GM12864 (cell line): ENCODE measurements around the gene EBLN2.

ENCODE experiments used
- DNase-seq: peaks from one replicate; pipeline ENCODE4 v3.0.0-alpha.2; 2011; ENCODE audit warnings: low read depth
- H3K4me3 ChIP-seq: 2 replicates; pipeline ENCODE4 v1.5.1; 2011; ENCODE audit warnings: mild to moderate bottlenecking, low read depth, low read length, control low read depth
- TF ChIP-seq, protein P1 (sequence below): IDR thresholded peaks from 2 replicates; pipeline ENCODE4 v1.5.1; 2011; ENCODE audit warnings: low read depth, mild to moderate bottlenecking, moderate library complexity, low read length, control low read depth, inconsistent platforms; ENCODE audit errors: missing control alignments

The EBLN2 gene

DNA sequence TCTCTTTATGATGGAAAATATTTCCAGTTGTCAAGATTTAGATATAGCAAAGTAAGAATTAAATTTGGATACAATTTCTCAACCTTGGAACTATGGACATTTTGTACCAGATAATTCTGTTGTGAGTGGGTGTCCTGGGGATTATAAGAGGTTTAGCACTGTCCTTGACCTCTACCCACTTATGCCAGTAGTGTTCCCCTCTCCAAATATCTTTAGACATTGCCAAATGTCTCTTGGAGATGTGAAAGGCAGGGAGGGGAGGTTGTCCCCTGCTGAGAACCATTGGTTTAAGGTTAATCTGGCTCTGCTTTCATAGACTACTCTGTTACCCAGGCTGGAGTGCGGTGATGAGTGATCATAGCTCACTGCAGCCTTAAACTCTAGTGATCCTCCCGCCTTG lies at the start of gene EBLN2:
TSS of gene EBLN2 (plus strand) at position 244 of the 400 bp plus-strand sequence. CDS start 423 bp downstream, outside the sequence.
- DNase-seq, result no peak
- TF ChIP-seq, protein P1, sequence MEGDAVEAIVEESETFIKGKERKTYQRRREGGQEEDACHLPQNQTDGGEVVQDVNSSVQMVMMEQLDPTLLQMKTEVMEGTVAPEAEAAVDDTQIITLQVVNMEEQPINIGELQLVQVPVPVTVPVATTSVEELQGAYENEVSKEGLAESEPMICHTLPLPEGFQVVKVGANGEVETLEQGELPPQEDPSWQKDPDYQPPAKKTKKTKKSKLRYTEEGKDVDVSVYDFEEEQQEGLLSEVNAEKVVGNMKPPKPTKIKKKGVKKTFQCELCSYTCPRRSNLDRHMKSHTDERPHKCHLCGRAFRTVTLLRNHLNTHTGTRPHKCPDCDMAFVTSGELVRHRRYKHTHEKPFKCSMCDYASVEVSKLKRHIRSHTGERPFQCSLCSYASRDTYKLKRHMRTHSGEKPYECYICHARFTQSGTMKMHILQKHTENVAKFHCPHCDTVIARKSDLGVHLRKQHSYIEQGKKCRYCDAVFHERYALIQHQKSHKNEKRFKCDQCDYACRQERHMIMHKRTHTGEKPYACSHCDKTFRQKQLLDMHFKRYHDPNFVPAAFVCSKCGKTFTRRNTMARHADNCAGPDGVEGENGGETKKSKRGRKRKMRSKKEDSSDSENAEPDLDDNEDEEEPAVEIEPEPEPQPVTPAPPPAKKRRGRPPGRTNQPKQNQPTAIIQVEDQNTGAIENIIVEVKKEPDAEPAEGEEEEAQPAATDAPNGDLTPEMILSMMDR, result no peak
- H3K4me3 ChIP-seq, result no peak within 1 kb of the TSS

DNA sequence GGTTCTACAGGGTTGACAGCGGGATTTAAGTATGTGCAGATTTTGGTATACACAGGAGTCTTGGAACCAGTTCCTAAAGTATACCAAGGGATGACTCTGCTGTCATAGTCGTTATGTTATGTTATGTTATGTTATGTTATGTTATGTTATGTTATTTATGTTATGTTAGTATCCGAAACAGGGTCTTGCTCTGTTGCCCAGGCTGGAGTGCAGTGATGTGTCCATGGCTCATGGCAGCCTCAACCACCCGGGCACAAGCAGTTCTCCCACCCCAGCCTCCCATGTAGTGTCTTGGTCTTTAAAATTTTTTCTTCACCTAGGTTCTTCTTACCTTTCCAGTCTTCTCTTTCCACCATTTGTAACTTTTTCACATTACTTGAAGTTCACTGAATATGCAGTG lies 43.2 kb upstream of the EBLN2 start:
- DNase-seq, result no peak
- H3K4me3 ChIP-seq, result no peak overlapping the region
- TF ChIP-seq, protein P1, result no peak

DNA sequence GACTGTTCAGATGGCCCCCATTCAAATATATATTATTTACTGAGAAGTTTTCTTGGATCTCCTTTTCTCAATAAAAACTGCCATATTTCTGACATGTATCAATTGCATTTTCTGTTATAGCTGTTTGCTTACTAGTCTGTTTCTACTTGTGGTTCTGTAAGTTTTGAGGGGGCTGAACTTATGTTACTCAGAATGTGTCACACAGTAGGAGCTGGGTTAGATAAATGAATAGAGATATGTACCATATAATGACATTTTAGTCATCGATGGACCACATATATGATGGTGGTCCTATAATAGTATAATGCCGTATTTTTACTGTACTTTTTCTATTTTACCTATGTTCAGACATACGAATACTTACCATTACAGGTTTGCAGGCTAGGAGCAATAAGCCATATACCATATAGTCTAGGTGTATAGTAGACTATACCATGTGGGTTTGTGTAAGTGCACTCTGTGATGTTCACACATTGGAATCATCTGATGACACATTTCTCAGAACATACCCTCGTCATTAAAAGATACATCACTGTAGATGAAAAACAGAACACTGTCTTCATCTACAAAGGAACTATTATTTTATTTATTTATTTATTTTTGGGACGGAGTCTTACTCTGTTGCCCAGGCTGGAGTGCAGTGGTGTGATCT lies 42.5 kb upstream of the EBLN2 start:
- H3K4me3 ChIP-seq, result no peak overlapping the region
- DNase-seq, result no peak
- TF ChIP-seq, protein P1, result no peak

DNA sequence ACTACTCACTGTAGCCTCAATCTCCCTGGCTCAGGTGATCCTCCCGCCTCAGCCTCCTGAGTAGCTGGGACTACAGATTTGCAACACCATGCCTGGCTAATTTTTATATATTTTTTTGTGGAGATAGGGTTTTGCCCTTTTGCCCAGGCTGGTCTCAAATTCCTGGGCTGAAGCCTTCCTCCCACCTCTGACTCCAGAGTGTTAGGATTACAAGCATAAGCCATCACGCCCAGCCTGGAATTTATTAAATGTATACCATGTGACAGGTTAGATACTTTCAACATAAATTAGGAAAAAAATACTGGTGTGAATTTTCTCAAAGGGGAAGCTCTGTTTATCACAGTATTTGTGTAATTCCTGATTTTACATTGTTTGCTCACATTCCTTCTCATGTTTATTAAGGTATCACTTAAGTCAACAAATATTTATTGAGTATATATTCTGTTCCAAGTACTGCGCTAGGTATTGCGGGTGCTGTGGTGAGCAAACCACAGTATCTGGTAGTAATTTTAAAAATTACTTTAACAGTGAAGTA lies 40.1 kb upstream of the EBLN2 start:
- TF ChIP-seq, protein P1, result no peak
- H3K4me3 ChIP-seq, result no peak overlapping the region
- DNase-seq, result no peak

DNA sequence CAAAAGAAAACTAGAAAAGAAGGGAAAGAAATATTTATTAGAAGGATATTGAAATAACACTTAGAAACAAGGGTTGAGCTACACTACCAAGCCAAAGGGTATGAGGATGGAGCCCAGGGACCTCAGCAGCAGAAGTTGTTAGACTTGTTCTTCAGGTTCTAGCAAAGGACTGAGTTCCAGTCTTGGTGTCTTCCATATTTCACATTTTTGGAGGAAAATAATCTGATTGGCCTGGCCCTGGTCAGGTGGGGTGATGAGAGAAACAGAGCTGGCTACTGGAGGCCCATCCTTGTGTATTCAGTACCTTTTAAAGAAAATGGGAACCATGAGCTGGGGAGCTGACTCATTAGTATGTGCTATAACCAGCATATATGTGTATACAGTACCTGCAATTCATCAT lies 36.6 kb upstream of the EBLN2 start:
- no peak for DNase-seq
- TF ChIP-seq, protein P1, result no peak
- H3K4me3 ChIP-seq, result no peak overlapping the region

DNA sequence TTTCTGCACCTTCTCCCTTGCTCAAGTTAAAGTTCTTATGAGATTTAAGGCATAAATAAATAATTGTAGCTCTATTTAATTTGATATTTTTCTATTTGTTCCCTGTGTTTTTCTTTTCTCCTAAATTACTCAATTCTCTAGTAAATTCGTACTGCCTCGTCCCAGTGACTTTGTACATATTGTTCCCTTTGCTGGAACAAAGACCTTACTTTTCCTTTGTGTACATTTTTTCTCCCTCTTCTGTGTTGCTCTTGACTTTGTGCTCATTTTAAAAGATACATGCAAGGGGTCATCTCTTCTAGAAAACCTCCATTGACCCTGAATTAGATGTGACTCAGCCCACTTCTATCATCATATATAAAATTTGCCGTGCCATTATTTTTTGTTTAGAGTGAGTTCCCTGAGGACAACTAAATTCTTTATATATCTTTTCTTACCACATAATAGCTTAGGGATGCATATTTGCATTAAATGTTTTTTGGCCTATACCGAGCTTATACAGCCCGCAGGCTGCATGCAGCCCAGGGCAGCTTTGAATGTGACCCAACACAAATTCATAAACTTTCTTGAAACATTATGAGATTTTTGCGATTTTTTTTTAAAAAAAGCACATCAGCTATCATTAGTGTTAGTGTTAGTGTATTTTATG lies 35.2 kb upstream of the EBLN2 start:
- no peak overlapping the region for H3K4me3 ChIP-seq
- TF ChIP-seq, protein P1, result no peak
- no peak for DNase-seq
